ENCODE results near the gene LRPAP1.

LRPAP1 gene

DNA sequence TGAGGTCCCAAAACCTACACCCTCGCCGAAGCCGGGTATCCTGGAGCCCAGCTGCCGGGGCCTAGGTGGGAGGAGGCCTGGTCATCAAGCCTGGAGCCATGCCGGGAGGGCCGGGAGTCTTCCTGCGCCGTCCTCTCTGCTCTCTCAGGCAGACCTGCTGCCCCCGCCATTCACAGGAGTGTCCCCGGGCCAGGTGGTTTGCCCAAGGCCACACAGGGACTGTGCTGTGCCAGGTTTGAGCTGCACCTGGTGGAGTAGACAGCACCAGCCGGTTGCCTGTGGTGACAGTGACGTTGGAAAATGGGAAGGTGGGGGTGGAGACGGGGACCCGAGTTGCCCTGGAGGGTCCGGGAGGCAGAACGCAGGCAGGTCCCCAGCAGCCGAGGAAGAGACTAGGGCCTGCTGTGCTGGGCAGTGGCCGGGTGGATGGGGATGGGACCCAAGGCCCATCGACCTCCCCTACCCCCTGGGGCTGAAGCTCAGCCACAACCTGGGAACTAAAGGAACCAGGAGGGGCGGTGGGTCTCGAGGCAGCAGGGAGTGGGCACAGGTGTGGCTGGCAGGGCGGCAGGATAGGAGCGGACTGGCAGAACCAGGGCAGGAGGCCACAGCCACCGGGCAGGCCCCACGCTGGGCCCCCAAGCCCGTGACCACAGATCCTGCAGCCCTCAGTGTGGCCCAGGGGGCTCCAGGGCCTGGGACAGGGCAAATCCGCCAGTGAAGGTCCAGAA lies 59.6 kb downstream of the LRPAP1 start:
- WGBS, 2 experiments = 93% methylated on average over 27 of the region's 27 CpGs
- peaks cover 6% of the 10 kb centered on the region for H3K27me3 ChIP-seq (ENCODE audit: control insufficient read depth, insufficient read depth, low read length, poor library complexity, severe bottlenecking)

DNA sequence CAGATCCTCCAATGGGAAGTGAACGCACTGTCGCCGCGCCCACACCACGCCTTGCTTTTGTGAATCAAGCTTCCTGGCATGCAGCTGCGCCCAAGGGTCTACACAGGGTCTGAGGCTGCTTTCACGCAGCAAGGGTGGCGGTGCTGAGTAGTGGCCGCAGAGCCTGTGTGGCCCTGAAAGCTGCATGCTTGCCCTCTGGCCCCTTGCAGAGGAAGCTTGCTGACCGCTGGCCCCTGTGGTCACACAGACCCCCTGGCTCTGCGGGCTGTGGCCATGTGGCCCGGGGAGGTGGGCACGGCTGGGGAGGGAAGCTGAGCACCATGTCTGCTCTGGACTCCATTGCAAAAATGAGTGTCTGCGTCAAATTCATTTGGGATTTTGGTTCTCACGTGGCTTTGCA lies 60.3 kb downstream of the LRPAP1 start:
- Histone ChIP-seq H3K36me3 (ENCODE audit: control insufficient read depth, insufficient read depth, low read length) (no peaks in the 10 kb centered on the region), H3K4me1 (ENCODE audit: control insufficient read depth, insufficient read depth, low read length) (no peaks in the 10 kb centered on the region), H3K27me3 (ENCODE audit: control insufficient read depth, insufficient read depth, low read length, poor library complexity, severe bottlenecking) (peaks cover 6% of the 10 kb centered on the region), H3K9me3 (ENCODE audit: control insufficient read depth, low read length) (no peaks in the 10 kb centered on the region), H3K4me3 (ENCODE audit: insufficient read depth, low read depth, low read length) (no peak overlapping the region), H3K27ac (ENCODE audit: insufficient read depth, low read depth, low read length, poor library complexity, severe bottlenecking) (no peak overlapping the region)
- WGBS, 2 experiments = 88 to 92% methylated on average over 15 of the region's 15 CpGs

More for the DNA sequence above, 59.6 kb downstream of the LRPAP1 start:
- Histone ChIP-seq H3K4me1 (ENCODE audit: control insufficient read depth, insufficient read depth, low read length) (peaks cover 5% of the 10 kb centered on the region), H3K27ac (ENCODE audit: insufficient read depth, low read depth, low read length, poor library complexity, severe bottlenecking) (no peak overlapping the region), H3K36me3 (ENCODE audit: control insufficient read depth, insufficient read depth, low read length) (no peaks in the 10 kb centered on the region), H3K9me3 (ENCODE audit: control insufficient read depth, low read length) (no peaks in the 10 kb centered on the region), H3K4me3 (ENCODE audit: insufficient read depth, low read depth, low read length) (no peak overlapping the region)

DNA sequence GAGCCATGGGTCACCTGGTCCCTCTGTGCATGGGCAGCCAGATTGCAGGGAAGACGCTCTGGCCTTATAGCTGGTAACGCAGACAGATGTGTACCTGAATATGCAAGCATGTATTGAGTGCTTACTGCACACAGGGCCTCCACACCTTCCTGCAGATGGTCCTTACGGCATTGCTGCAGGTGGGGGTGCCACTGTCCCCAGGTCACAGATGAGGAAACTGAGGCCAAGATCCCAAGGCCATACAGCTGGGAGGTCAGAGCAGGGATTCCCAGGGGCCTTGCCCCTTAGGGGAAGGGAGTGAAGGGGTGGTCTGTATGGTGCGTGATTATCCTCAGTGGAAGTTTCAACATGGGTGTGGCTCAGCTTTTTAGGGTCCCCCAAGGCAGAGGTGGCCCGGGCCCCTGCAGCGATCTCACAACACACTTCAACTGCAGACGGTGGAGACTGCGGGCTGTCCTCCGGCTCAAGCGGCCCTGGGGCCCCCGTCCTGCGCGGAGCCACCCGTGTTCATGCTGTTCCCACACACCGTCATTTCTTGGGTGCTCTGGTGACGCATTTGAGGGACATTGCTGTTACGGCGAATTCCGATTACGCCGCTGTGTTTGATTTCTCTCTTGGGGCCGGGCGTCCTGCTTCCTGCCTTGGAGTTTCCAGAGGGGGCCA lies 61.0 kb downstream of the LRPAP1 start:
- Histone ChIP-seq H3K36me3 (ENCODE audit: control insufficient read depth, insufficient read depth, low read length) (no peaks in the 10 kb centered on the region), H3K4me1 (ENCODE audit: control insufficient read depth, insufficient read depth, low read length) (no peaks in the 10 kb centered on the region), H3K27ac (ENCODE audit: insufficient read depth, low read depth, low read length, poor library complexity, severe bottlenecking) (no peak overlapping the region), H3K4me3 (ENCODE audit: insufficient read depth, low read depth, low read length) (no peak overlapping the region), H3K27me3 (ENCODE audit: control insufficient read depth, insufficient read depth, low read length, poor library complexity, severe bottlenecking) (peaks cover 6% of the 10 kb centered on the region), H3K9me3 (ENCODE audit: control insufficient read depth, low read length) (no peaks in the 10 kb centered on the region)
- 95 to 96% methylated on average over 23 of the region's 23 CpGs for WGBS, 2 experiments

DNA sequence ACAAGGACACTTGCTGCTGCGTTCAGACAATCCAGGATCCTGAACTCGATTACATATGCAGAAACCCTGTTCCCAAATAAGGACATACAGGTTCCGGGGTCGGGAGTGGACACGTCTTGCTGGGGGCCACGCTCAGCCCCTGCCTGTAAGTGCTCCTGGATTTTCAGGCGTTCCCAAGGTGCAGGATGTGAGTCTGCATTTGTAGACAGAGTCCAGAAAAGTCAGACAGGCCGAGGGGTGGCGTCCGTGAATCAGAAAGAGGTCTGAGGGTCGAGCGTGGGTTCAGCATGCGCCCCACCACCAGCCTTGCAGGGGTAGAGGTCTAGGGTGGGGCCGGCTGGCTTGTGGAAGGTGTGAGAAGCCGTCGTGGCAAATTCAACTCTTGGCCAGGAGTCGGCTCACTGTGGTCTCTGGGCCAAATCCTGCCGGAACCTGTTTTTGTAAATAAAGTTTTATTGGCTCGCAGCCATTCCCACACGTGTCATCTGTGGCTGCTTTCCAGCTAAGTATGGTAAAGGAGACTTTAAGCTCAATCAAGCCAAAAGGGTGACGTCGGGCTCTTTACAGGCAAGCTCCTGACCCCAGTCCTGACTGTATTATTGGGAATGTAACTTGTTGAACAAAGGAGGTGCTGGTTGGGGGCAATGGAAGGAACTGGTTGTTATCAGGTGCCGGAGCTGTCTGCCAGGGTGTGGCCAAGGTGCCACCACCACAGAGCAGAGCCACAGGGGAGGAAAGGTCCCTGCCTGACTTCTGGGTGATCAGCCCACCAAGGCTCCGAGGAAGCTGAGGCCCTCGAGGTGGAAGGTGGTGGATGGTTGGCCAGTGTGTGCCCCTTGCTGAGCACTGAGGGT lies 61.8 kb downstream of the LRPAP1 start:
- Histone ChIP-seq H3K4me1 (ENCODE audit: control insufficient read depth, insufficient read depth, low read length) (peaks cover 5% of the 10 kb centered on the region), H3K27me3 (ENCODE audit: control insufficient read depth, insufficient read depth, low read length, poor library complexity, severe bottlenecking) (peaks cover 13% of the 10 kb centered on the region), H3K36me3 (ENCODE audit: control insufficient read depth, insufficient read depth, low read length) (no peaks in the 10 kb centered on the region), H3K4me3 (ENCODE audit: insufficient read depth, low read depth, low read length) (no peak overlapping the region), H3K27ac (ENCODE audit: insufficient read depth, low read depth, low read length, poor library complexity, severe bottlenecking) (no peak overlapping the region), H3K9me3 (ENCODE audit: control insufficient read depth, low read length) (no peaks in the 10 kb centered on the region)
- 91 to 93% methylated on average over 25 of the region's 25 CpGs for WGBS, 2 experiments

DNA sequence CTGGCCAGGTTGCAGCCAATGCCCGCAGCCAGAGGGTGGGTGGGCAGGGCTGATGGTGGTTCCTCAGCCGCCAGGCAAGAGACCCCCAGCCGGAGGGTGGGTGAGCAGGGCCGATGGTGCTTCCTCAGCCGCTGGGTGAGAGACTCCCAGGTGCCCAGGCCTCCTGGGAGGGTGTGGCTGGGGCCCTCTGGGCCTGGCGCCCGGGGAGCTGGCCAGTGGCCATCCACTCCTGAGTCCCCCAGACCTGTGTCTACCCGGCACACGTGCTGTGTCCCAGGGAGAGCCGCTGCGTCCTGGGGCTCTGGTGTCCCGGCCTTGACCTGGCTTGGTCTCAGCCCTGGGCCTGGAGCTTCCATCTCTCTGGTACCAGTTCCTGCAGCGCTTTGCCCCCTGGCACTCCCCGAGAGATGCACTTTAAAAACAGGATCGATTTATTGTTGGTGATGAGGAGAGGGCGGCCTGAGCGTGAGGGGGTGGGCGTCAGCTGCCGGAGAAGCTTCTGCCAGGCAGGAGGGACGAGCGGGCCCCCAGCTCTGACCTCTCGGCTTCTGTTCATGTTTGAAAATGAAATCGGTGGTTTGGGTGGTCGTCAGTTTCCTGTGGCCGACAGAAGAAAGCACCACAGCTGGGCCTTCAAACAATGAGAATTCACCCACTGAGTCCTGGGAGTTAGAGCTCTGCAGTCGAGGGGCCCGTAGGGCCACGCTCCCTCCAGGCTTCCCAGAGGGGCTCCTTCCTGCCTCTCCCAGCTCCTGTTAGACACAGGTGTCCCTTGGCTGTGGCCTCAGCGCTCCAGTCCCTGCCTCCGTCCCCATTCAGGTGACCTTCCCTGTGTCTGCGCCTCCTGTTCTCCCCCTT lies 62.6 kb downstream of the LRPAP1 start:
- 89 to 90% methylated on average over 31 of the region's 31 CpGs for WGBS, 2 experiments
- Histone ChIP-seq H3K9me3 (ENCODE audit: control insufficient read depth, low read length) (no peaks in the 10 kb centered on the region), H3K4me1 (ENCODE audit: control insufficient read depth, insufficient read depth, low read length) (peaks cover 7% of the 10 kb centered on the region), H3K27me3 (ENCODE audit: control insufficient read depth, insufficient read depth, low read length, poor library complexity, severe bottlenecking) (peaks cover 15% of the 10 kb centered on the region), H3K27ac (ENCODE audit: insufficient read depth, low read depth, low read length, poor library complexity, severe bottlenecking) (no peak overlapping the region), H3K4me3 (ENCODE audit: insufficient read depth, low read depth, low read length) (no peak overlapping the region), H3K36me3 (ENCODE audit: control insufficient read depth, insufficient read depth, low read length) (no peaks in the 10 kb centered on the region)

DNA sequence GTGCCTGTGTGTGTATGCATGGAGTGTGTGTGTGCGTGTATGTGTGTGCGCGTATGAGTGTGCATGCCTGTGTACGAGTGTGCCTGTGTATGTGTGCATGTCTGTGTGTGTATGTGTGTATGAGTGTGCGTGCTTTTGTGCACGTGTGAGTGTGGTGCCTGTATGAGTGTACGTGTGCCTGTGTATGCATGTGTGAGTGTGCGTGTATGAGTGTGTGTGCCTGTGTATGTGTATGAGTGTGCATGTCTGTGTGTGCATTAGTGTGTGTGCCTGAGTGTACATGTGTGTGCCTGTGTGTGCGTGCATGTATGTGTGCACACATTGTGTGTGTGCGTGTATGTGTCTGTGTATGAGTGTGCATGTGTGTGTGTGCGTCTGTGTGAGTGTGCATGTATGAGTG lies 63.4 kb downstream of the LRPAP1 start:
- WGBS, 2 experiments = 95 to 98% methylated on average over 11 of the region's 11 CpGs
- Histone ChIP-seq H3K27me3 (ENCODE audit: control insufficient read depth, insufficient read depth, low read length, poor library complexity, severe bottlenecking) (peaks cover 21% of the 10 kb centered on the region), H3K4me3 (ENCODE audit: insufficient read depth, low read depth, low read length) (no peak overlapping the region)

DNA sequence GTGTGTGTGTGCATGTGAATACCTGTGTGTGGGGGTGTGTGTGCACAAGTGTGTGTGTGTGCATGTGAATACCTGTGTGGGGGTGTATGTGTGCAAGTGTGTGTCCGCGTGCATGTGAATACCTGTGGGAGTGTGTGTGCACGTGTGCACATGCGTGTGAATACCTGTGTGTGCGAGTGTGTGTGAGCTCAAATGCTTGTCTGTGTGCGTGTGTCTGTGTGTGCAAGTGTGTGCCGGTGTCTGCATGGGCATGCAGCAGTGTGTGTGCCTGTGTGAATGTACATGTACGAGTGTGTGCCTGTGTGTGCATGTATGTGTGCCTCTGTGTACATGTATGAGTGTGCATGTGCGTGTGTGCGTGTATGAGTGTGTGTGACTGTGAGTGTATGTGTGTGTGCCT lies 64.1 kb downstream of the LRPAP1 start:
- H3K9me3 ChIP-seq (ENCODE audit: control insufficient read depth, low read length) = no peaks in the 10 kb centered on the region
- no peak overlapping the region for H3K27ac ChIP-seq (ENCODE audit: insufficient read depth, low read depth, low read length, poor library complexity, severe bottlenecking)
- WGBS, 2 experiments = 95 to 96% methylated on average over 10 of the region's 10 CpGs
- H3K36me3 ChIP-seq (ENCODE audit: control insufficient read depth, insufficient read depth, low read length) = no peaks in the 10 kb centered on the region
- H3K27me3 ChIP-seq (ENCODE audit: control insufficient read depth, insufficient read depth, low read length, poor library complexity, severe bottlenecking) = peaks cover 25% of the 10 kb centered on the region
- peaks cover 10% of the 10 kb centered on the region for H3K4me1 ChIP-seq (ENCODE audit: control insufficient read depth, insufficient read depth, low read length)
- H3K4me3 ChIP-seq (ENCODE audit: insufficient read depth, low read depth, low read length) = no peak overlapping the region

More for the DNA sequence above, 63.4 kb downstream of the LRPAP1 start:
- H3K27ac ChIP-seq (ENCODE audit: insufficient read depth, low read depth, low read length, poor library complexity, severe bottlenecking) = no peak overlapping the region
- H3K36me3 ChIP-seq (ENCODE audit: control insufficient read depth, insufficient read depth, low read length) = no peaks in the 10 kb centered on the region
- H3K9me3 ChIP-seq (ENCODE audit: control insufficient read depth, low read length) = no peaks in the 10 kb centered on the region
- H3K4me1 ChIP-seq (ENCODE audit: control insufficient read depth, insufficient read depth, low read length) = peaks cover 7% of the 10 kb centered on the region

DNA sequence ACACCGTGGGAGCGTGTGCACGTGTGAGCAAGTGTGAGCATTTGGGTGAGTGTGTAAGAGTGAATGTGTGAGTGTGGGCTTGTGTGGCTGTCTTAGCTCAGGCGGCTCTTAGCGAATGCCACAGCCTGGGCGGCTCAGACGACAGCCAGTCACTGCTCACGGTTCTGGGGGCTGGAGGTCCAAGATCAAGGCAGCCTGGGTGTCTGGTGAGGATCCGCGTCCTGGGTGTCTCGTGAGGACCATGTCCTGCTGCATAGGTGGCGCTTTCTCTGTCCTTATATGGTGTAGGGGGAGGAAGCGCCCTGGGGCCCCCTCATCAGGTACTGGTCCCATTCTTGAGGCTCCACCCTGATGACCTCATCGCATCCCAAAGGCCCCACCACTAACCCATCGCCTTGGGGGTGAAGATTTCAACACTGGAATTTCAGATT lies 64.6 kb downstream of the LRPAP1 start:
- peaks cover 10% of the 10 kb centered on the region for H3K4me1 ChIP-seq (ENCODE audit: control insufficient read depth, insufficient read depth, low read length)
- H3K9me3 ChIP-seq (ENCODE audit: control insufficient read depth, low read length) = no peaks in the 10 kb centered on the region
- H3K4me3 ChIP-seq (ENCODE audit: insufficient read depth, low read depth, low read length) = no peak overlapping the region
- peaks cover 29% of the 10 kb centered on the region for H3K27me3 ChIP-seq (ENCODE audit: control insufficient read depth, insufficient read depth, low read length, poor library complexity, severe bottlenecking)
- no peak overlapping the region for H3K27ac ChIP-seq (ENCODE audit: insufficient read depth, low read depth, low read length, poor library complexity, severe bottlenecking)
- no peaks in the 10 kb centered on the region for H3K36me3 ChIP-seq (ENCODE audit: control insufficient read depth, insufficient read depth, low read length)
- 78 to 87% methylated on average over 15 of the region's 15 CpGs for WGBS, 2 experiments

DNA sequence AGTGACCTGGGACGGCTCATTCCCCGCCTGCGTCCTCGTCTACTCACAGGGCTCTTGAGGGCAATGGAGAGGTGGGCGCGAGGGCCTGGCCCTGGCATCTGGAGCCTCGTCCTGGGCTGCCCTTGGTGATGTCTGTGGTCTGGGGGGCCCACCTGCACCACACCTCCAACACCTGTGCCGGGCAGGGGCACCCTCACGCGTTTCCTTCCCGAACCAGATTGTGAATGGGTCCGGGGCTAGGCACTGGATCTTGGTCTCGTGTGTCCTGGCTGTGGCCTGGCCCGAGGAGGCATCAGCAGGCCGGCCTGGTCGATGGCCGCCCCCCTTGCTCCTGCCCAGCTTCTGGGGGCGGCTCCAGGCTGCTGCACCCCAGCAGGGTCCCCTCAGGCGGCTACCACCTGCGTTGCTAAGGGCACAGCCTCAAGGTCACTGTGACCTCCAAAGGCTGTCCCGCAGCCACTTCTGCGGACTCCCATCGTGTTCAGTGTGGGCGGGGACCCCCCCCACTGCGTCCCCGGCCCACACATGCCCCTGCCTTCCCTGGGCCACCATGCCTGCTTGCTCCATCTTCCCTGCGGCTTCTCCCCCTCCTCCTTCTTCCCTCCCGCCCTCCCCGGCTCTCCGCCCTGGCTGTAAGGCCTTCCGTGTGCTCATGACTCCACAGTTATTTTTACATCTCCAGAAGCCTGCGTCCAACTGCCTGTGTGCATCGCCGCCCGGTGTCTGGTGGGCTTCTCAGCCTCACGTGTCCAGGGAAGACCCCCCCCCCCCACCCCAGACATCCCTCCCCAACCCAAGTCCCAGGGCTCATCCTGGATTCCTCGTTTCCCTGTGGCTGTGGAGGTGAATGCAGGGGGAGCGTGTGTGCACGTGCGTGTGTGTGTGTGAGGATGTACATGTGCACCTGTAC lies 65.3 kb downstream of the LRPAP1 start:
- H3K27me3 ChIP-seq (ENCODE audit: control insufficient read depth, insufficient read depth, low read length, poor library complexity, severe bottlenecking) = peaks cover 36% of the 10 kb centered on the region

More for the DNA sequence above, 65.3 kb downstream of the LRPAP1 start:
- no peaks in the 10 kb centered on the region for H3K36me3 ChIP-seq (ENCODE audit: control insufficient read depth, insufficient read depth, low read length)
- no peak overlapping the region for H3K27ac ChIP-seq (ENCODE audit: insufficient read depth, low read depth, low read length, poor library complexity, severe bottlenecking)
- H3K9me3 ChIP-seq (ENCODE audit: control insufficient read depth, low read length) = no peaks in the 10 kb centered on the region
- no peak overlapping the region for H3K4me3 ChIP-seq (ENCODE audit: insufficient read depth, low read depth, low read length)
- H3K4me1 ChIP-seq (ENCODE audit: control insufficient read depth, insufficient read depth, low read length) = peaks cover 10% of the 10 kb centered on the region
- 89 to 90% methylated on average over 40 of the region's 40 CpGs for WGBS, 2 experiments

Data from ectodermal cell (in vitro differentiated cells).